Ovary (tissue), 9 donors: ENCODE results near the gene HSD17B8. TPM values are rescaled to one million over a fixed set of nuclear protein-coding genes. Genes with fewer than 3 reads are reported as not detected.

ENCODE experiments used
- DNase-seq, 5 donors: peaks; one replicate each; pipeline ENCODE4 v3.0.0-alpha.2; 2019 to 2020
- H3K27ac ChIP-seq, 2 donors: fragments of 200-600 bp; one replicate each; pipeline versions ENCODE4 v1.5.1 to v1.8.0; 2019 to 2022
- H3K27me3 ChIP-seq: fragments of 200-600 bp; one replicate; pipeline ENCODE4 v1.8.0; 2022
- H3K36me3 ChIP-seq: fragments of 200-600 bp; sonication (generic); one replicate; pipeline ENCODE4 v1.5.1; 2019
- H3K4me1 ChIP-seq: one replicate; pipeline ENCODE4 v1.8.1; 2013; ENCODE audit warnings: mild to moderate bottlenecking, moderate library complexity; ENCODE audit not compliant: insufficient read depth
- H3K4me3 ChIP-seq: fragments of 200-600 bp; sonication (generic); one replicate; pipeline ENCODE4 v1.5.1; 2017
- H3K9me3 ChIP-seq, 2 donors: fragments of 200-600 bp in 1 of 2; sonication (generic) in 1 of 2; one replicate each; pipeline versions ENCODE4 v1.5.1 to v1.8.1; 2013 to 2019; ENCODE audit warnings: mild to moderate bottlenecking in 1 of 2, moderate library complexity in 1 of 2
- CTCF ChIP-seq, 3 donors: fragments of 450-650 bp in 2 of 3; fragments of 200-600 bp in 1 of 3; IDR thresholded peaks; one replicate each; pipeline versions ENCODE4 v1.5.1 to v1.8.0; 2016 to 2022; ENCODE audit warnings: antibody characterized with exemption in 3 of 3, mild to moderate bottlenecking in 1 of 3
- EP300 ChIP-seq: sonication (generic); formaldehyde crosslinking; IDR thresholded peaks from one replicate; pipeline ENCODE4 v1.6.1; 2017; ENCODE audit warnings: antibody characterized with exemption
- POLR2A ChIP-seq: fragments of 450-650 bp; IDR thresholded peaks from one replicate; pipeline ENCODE4 v1.6.1; 2017; ENCODE audit warnings: antibody characterized with exemption, mild to moderate bottlenecking, moderate library complexity
- whole genome bisulfite sequencing, 3 donors: extraction: QIAGEN DNeasy Blood & Tissue Kit in 1 of 3; methylation state at CpG; one replicate each; pipeline versions ENCODE4 v1.1.5 to v1.1.7; 2013 to 2017; 5-methylcytosine and 5-hydroxymethylcytosine counted together
- intact Hi-C, 4 donors: fragments of 100-400 bp; cut with DNase I; formaldehyde crosslinking; loops; one replicate each; pipeline versions ENCODE4 v1.11.0 to v1.15.1; 2022 to 2023
- polyA plus RNA-seq, 2 donors: library from polyadenylated mRNA; stranded (reverse); fragments of 200-250 nt in 1 of 2; fragments of 350-450 nt in 1 of 2; fragmentation: Illumina TruSeq in 1 of 2; extraction: RNeasy Lipid Tissue Mini Kit (QIAGEN cat#74804) in 1 of 2; gene quantifications; one replicate each; pipeline ENCODE4 v1.2.3, GENCODE V29; 2013 to 2014
- total RNA-seq, 7 donors: library from RNA; depleted of rRNA in 2 of 7; stranded (reverse); fragments of >200 nt in 2 of 7; fragmentation: NEBNext Ultra II Directional in 3 of 7; extraction: Animal tissue kit (Norgen Biotek cat#: 25700) in 3 of 7; gene quantifications; one replicate each; pipeline versions ENCODE4 v1.1.0 to v1.2.4, GENCODE V29; 2016 to 2023
- donor health status: DM: no; HTN: no; CAD: no; lungs with moderate emphysema.
- donor health status: DM: no; HTN: no; CAD: no.
- donor health status: Bipolar disorder and iron deficiency.
- donor health status: DM: yes; HTN: yes; CAD: no.
- donor health status: DM: no; HTN: no; CAD: no.
- donor health status: DM: yes; HTN: yes; CAD: no.

Gene HSD17B8
- total and polyA plus RNA-seq, 9 donors = 4.0 to 18.4 (median 8.8) TPM

GRCh38 chr6:33172688-33173534, 31.5 kb upstream of the HSD17B8 start:
- DNase-seq = no peak
- H3K4me1 ChIP-seq = no peaks in the 10 kb centered on the region
- 71 to 78% (median 76%) methylated on average over 16 of the region's 16 CpGs for WGBS, 3 donors
- H3K9me3 ChIP-seq = no peaks in the 10 kb centered on the region
- H3K36me3 ChIP-seq = no peaks in the 10 kb centered on the region
- intact Hi-C loops = no loop called here
- no peak for TF ChIP-seq CTCF (IDR thresholded peaks at IDR 0.05)
- no peak overlapping the region for H3K4me3 ChIP-seq
- no peaks in the 10 kb centered on the region for H3K27me3 ChIP-seq
- no peak overlapping the region for H3K27ac ChIP-seq

GRCh38 chr6:33173535-33174180, 30.8 kb upstream of the HSD17B8 start:
- DNase-seq = no peak
- TF ChIP-seq CTCF (IDR thresholded peaks at IDR 0.05) (no peak), POLR2A (no peak), EP300 (no peak)
- Histone ChIP-seq H3K36me3 (no peaks in the 10 kb centered on the region), H3K4me3 (no peak overlapping the region), H3K9me3 (no peaks in the 10 kb centered on the region), H3K27me3 (no peaks in the 10 kb centered on the region), H3K4me1 (no peaks in the 10 kb centered on the region), H3K27ac (no peak overlapping the region)
- 56 to 61% (median 59%) methylated on average over 11 of the region's 11 CpGs for WGBS, 3 donors
- intact Hi-C loops = no loop called here

- TF ChIP-seq CTCF (IDR thresholded peaks at IDR 0.05) (no peak), EP300 (no peak), POLR2A (no peak)
- Histone ChIP-seq H3K4me1 (no peaks in the 10 kb centered on the region), H3K9me3 (no peaks in the 10 kb centered on the region), H3K4me3 (no peak overlapping the region), H3K27me3 (no peaks in the 10 kb centered on the region), H3K27ac (no peak overlapping the region), H3K36me3 (no peaks in the 10 kb centered on the region)
- intact Hi-C loops = no loop called here
- WGBS, 3 donors = 85 to 90% (median 86%) methylated on average over 4 of the region's 4 CpGs
- peak in 1 of 5 donors; percentile 10 for DNase-seq
Observed at GRCh38 chr6:33174784-33175183, 29.7 kb upstream of the HSD17B8 start.

GRCh38 chr6:33175436-33176069, 28.9 kb upstream of the HSD17B8 start:
- no peak for TF ChIP-seq CTCF (IDR thresholded peaks at IDR 0.05)
- TF ChIP-seq EP300 = no peak
- no peak for TF ChIP-seq POLR2A
- intact Hi-C loops = no loop called here
- no peak overlapping the region for H3K27ac ChIP-seq
- WGBS, 3 donors = 79 to 82% (median 81%) methylated on average over 10 of the region's 10 CpGs
- no peak for DNase-seq
- H3K4me3 ChIP-seq = no peak overlapping the region
- H3K4me1 ChIP-seq = no peaks in the 10 kb centered on the region
- H3K9me3 ChIP-seq = no peaks in the 10 kb centered on the region
- no peaks in the 10 kb centered on the region for H3K27me3 ChIP-seq
- no peaks in the 10 kb centered on the region for H3K36me3 ChIP-seq
